DOHH2 (cell line): ENCODE measurements around the gene TEDC2.

Experiments used
- H3F3A ChIP-seq: fragments of 200-600 bp; sonication (generic), shearing (Covaris generic); 2 replicates; pipeline ENCODE4 v1.6.0; 2016; ENCODE audit warnings: antibody characterized with exemption, mild to moderate bottlenecking; ENCODE audit not compliant: control insufficient read depth, insufficient read depth
- H3K27ac ChIP-seq: fragments of 200-600 bp; sonication (generic); 2 replicates; pipeline ENCODE4 v1.5.1; 2014; ENCODE audit warnings: low read depth, mild to moderate bottlenecking, low read length, moderate library complexity
- H3K27me3 ChIP-seq: fragments of 200-600 bp; sonication (generic); 2 replicates; pipeline ENCODE4 v1.6.1; 2014; ENCODE audit warnings: mild to moderate bottlenecking, low read length, mixed read lengths; ENCODE audit not compliant: control insufficient read depth
- H3K36me3 ChIP-seq: fragments of 200-600 bp; sonication (generic); 2 replicates; pipeline ENCODE4 v1.6.1; 2014; ENCODE audit warnings: mild to moderate bottlenecking, low read length, moderate library complexity, mixed read lengths; ENCODE audit not compliant: control insufficient read depth
- H3K4me1 ChIP-seq: fragments of 200-600 bp; sonication (generic); 2 replicates; pipeline ENCODE4 v1.6.1; 2014; ENCODE audit warnings: mild to moderate bottlenecking, low read length, mixed read lengths; ENCODE audit not compliant: control insufficient read depth
- H3K4me2 ChIP-seq: fragments of 200-600 bp; sonication (generic); 2 replicates; pipeline ENCODE4 v1.6.0; 2014; ENCODE audit warnings: mild to moderate bottlenecking, low read length, moderate library complexity
- H3K4me3 ChIP-seq: fragments of 200-600 bp; sonication (generic); 2 replicates; pipeline ENCODE4 v1.5.1; 2014; ENCODE audit warnings: mild to moderate bottlenecking, low read length, mixed read lengths
- H3K79me2 ChIP-seq: fragments of 200-600 bp; sonication (generic); 2 replicates; pipeline ENCODE4 v1.6.1; 2014; ENCODE audit warnings: mild to moderate bottlenecking, low read length, mixed read lengths; ENCODE audit not compliant: control insufficient read depth
- H3K9me2 ChIP-seq: fragments of 200-600 bp; sonication (generic); replicated peaks from 2 replicates; pipeline ENCODE4 v1.6.1; 2014; ENCODE audit warnings: mild to moderate bottlenecking, low read length, mixed read lengths; ENCODE audit not compliant: control insufficient read depth
- H3K9me3 ChIP-seq: fragments of 200-600 bp; sonication (generic); 2 replicates; pipeline ENCODE4 v1.6.1; 2014; ENCODE audit warnings: antibody characterized with exemption, low read length, mixed read lengths; ENCODE audit not compliant: control insufficient read depth, insufficient read depth
- H4K20me1 ChIP-seq: fragments of 200-600 bp; sonication (generic); 2 replicates; pipeline ENCODE4 v1.6.0; 2014; ENCODE audit warnings: low read depth, mild to moderate bottlenecking, antibody characterized with exemption, low read length, moderate library complexity; ENCODE audit not compliant: control insufficient read depth, insufficient read depth
- CTCF ChIP-seq: fragments of 200-600 bp; sonication (generic); IDR thresholded peaks from one replicate; pipeline ENCODE4 v1.5.1; 2014; ENCODE audit warnings: antibody characterized with exemption, mild to moderate bottlenecking, low read depth, low read length; ENCODE audit not compliant: poor library complexity, severe bottlenecking
- EZH2phosphoT487 ChIP-seq: fragments of 200-600 bp; sonication (generic); IDR thresholded peaks from 2 replicates; pipeline ENCODE4 v1.6.1; 2017; ENCODE audit warnings: borderline replicate concordance, mild to moderate bottlenecking, antibody characterized with exemption, low read length, moderate library complexity, mixed read lengths

The TEDC2 gene

GRCh38 chr16:2476345-2476720, 16.4 kb downstream of the TEDC2 start:
- H4K20me1 ChIP-seq: peaks cover 21% of the 10 kb centered on the region; the same call in 1 of the 2 replicates
- no peak overlapping the region for H3K27ac ChIP-seq
- peak overlapping the region; percentile 88 for H3K4me2 ChIP-seq
- H3K4me1 ChIP-seq: peaks cover 38% of the 10 kb centered on the region
- no peaks in the 10 kb centered on the region for H3K9me3 ChIP-seq
- TF ChIP-seq CTCF: no peak
- no peak for TF ChIP-seq EZH2phosphoT487
- H3K36me3 ChIP-seq: peaks cover 14% of the 10 kb centered on the region
- no peaks in the 10 kb centered on the region for H3K9me2 ChIP-seq
- peaks cover 83% of the 10 kb centered on the region for H3K79me2 ChIP-seq
- peak overlapping the region; percentile 82 for H3K4me3 ChIP-seq
- H3F3A ChIP-seq: no peaks in the 10 kb centered on the region
- H3K27me3 ChIP-seq: no peaks in the 10 kb centered on the region

DNA sequence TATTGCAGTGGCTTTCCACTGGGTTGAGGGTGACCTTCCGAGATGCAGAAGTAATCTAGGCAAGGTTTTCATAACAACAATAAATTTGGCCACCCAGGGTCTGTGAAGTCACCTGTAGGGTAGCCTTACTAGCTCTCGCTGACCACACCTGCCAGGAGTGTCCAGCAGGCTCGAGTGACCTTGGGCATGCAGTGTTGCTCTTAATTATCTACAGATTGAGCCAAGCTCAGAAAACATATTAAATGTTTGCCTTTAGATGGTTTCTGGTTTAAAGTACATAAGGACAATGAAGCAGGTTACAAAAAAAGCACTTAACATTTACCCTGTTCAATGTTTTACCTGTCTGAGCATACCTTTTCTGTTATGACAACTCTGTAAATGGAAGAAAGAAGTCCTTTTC, 16.8 kb downstream of the TEDC2 start:
- Histone ChIP-seq H3K4me2 (peak overlapping the region; percentile 88), H3K9me3 (no peaks in the 10 kb centered on the region), H4K20me1 (peaks cover 21% of the 10 kb centered on the region; the same call in 1 of the 2 replicates), H3K27me3 (no peaks in the 10 kb centered on the region), H3K9me2 (no peaks in the 10 kb centered on the region), H3F3A (no peaks in the 10 kb centered on the region), H3K4me3 (no peak overlapping the region), H3K27ac (no peak overlapping the region), H3K79me2 (peaks cover 87% of the 10 kb centered on the region), H3K4me1 (peaks cover 34% of the 10 kb centered on the region), H3K36me3 (peaks cover 14% of the 10 kb centered on the region)
- TF ChIP-seq CTCF (no peak), EZH2phosphoT487 (no peak)

GRCh38 chr16:2477327-2477726, 17.4 kb downstream of the TEDC2 start:
- Histone ChIP-seq H3K4me3 (no peak overlapping the region), H3K27me3 (no peaks in the 10 kb centered on the region), H3F3A (no peaks in the 10 kb centered on the region), H3K9me2 (no peaks in the 10 kb centered on the region), H3K4me2 (no peak overlapping the region), H3K9me3 (no peaks in the 10 kb centered on the region), H3K79me2 (peaks cover 90% of the 10 kb centered on the region), H4K20me1 (peaks cover 21% of the 10 kb centered on the region; the same call in 1 of the 2 replicates), H3K36me3 (peaks cover 14% of the 10 kb centered on the region), H3K4me1 (peaks cover 28% of the 10 kb centered on the region), H3K27ac (no peak overlapping the region)
- TF ChIP-seq EZH2phosphoT487 (no peak), CTCF (no peak)
